Neural cell (in vitro differentiated cells): ENCODE data around the gene SEL1L2.

Experiments
- CTCF ChIP-seq: fragments of 450-650 bp; IDR thresholded peaks from 2 replicates; pipeline ENCODE4 v1.5.1; 2014; ENCODE audit warnings: antibody characterized with exemption, mild to moderate bottlenecking, moderate library complexity; ENCODE audit not compliant: poor library complexity, severe bottlenecking
- EP300 ChIP-seq: fragments of 450-650 bp; conservative IDR thresholded peaks from 2 replicates; pipeline ENCODE4 v1.6.1; 2014; ENCODE audit warnings: antibody characterized with exemption, mild to moderate bottlenecking, moderate library complexity; ENCODE audit not compliant: poor library complexity, severe bottlenecking
- POLR2AphosphoS5 ChIP-seq: IDR thresholded peaks from 2 replicates; pipeline ENCODE4 v1.6.1; 2012
- REST ChIP-seq: IDR thresholded peaks from 2 replicates; pipeline ENCODE4 v1.6.1; 2012; ENCODE audit warnings: borderline replicate concordance
- TAF1 ChIP-seq: IDR thresholded peaks from 2 replicates; pipeline ENCODE4 v1.6.1; 2012; ENCODE audit warnings: low read depth

- TF ChIP-seq CTCF (no peak), TAF1 (no peak), REST (no peak), POLR2AphosphoS5 (no peak), EP300 (no peak)
Measured at GRCh38 chr20:13865791-13866351, 124.5 kb downstream of the SEL1L2 start.
